IPS DF 6.9 (cell line): ENCODE results near the gene SLC38A11.

Experiments
- DNase-seq: peaks from one replicate; pipeline ENCODE4 v3.0.0-alpha.2; 2013; ENCODE audit warnings: low read depth, low spot score
- H3K27ac ChIP-seq: one replicate; pipeline ENCODE4 v1.5.1; 2013; ENCODE audit warnings: low read length, control low read depth
- H3K27me3 ChIP-seq: 2 replicates; pipeline ENCODE4 v1.6.1; 2013; ENCODE audit warnings: mild to moderate bottlenecking, low read length; ENCODE audit not compliant: control insufficient read depth, insufficient read depth
- H3K36me3 ChIP-seq: 2 replicates; pipeline ENCODE4 v1.6.1; 2013; ENCODE audit warnings: low read length; ENCODE audit not compliant: control insufficient read depth, insufficient read depth
- H3K4me1 ChIP-seq: 2 replicates; pipeline ENCODE4 v1.6.1; 2013; ENCODE audit warnings: low read length; ENCODE audit not compliant: control insufficient read depth, insufficient read depth
- H3K4me3 ChIP-seq: 2 replicates; pipeline ENCODE4 v1.5.1; 2013; ENCODE audit warnings: mild to moderate bottlenecking, low read length
- H3K9me3 ChIP-seq: 2 replicates; pipeline ENCODE4 v1.6.1; 2013; ENCODE audit warnings: low read length, inconsistent platforms; ENCODE audit not compliant: control insufficient read depth, insufficient read depth
- WGBS: extraction: QIAGEN DNeasy Blood & Tissue Kit; methylation state at CpG from one replicate; pipeline ENCODE4 v1.1.7; 2013; ENCODE audit warnings: mixed read lengths, missing lambda C conversion rate; ENCODE audit not compliant: insufficient read length, insufficient coverage; 5-methylcytosine and 5-hydroxymethylcytosine counted together

SLC38A11 gene

GRCh38 chr2:164898475-164898874, 56.9 kb downstream of the SLC38A11 start:
- Histone ChIP-seq H3K4me3 (no peak overlapping the region), H3K27me3 (no peaks in the 10 kb centered on the region), H3K9me3 (no peaks in the 10 kb centered on the region), H3K27ac (no peak overlapping the region), H3K4me1 (peaks cover 2% of the 10 kb centered on the region; the same call in 1 of the 2 replicates), H3K36me3 (no peaks in the 10 kb centered on the region)
- WGBS = no CpG with 5 or more reads among the region's 3 CpGs
- no peak for DNase-seq

DNA sequence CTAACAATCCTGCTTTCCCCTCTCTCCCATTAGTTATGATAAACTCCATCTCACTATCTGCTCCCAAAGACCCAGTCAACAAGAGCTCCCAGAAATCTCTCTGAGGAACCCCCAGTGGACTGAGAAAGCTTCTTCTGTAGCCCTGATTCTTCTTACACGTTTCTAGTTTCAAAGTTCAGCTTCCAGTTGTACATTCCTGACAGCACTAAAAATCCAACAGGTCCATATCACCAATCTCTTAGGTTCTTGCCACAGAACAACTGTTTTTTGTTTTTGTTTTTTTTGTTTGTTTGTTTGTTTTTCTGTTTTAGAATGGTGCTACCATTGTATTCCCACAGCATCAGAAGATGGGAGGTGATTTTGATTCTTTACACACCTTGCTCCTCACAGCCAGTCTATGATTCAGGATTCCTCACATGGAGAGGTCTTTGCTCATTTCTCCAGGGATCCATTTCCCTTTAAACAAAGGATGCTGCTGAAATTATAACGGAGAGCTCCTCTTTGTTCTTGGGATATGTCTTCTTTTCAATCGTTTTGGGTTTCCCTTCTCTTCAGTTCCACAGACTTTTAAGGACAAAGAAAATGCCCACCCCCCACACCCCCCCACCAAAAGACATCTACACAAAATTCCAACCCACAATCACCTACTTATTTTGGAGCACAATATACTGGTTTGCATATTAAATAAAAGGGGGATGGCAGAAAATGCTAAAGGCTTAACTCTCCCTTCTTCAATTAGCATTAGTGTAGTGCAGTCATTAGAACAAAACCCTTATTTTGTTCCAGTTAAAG, 57.7 kb downstream of the SLC38A11 start:
- no peak overlapping the region for H3K27ac ChIP-seq
- WGBS = no CpG with 5 or more reads among the region's 3 CpGs

DNA sequence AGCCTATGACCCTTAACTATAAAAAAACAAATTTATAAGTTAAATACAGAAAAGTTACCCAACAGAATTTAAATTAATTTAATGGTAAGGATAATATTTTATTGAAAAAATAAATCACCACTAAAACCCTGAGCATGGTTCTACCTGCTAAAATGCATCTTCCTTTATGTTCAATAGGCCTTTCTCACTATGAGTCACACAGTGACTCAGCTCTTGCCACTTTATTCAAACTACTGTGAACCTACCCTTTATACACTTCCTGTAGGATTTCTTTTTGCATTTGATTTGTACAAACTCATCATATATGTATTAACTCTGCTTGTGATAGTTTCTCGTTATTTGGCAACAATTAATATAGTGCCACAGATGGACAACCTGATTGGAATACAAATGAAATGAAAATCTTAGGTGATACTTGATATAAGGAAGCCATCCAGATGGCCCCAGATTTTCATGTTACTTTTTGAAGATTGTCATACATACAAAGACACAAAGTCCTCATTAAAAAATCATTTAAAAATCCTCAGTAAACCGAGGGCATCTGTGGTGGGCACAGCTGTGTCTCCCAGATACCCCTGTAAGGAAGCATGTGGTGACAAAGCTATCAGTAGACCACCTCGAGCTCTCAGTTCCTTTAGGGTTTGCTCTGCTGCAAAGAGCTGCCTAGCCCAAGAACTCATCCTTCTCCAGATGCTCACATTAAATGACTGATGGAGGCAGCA, 58.5 kb downstream of the SLC38A11 start:
- Histone ChIP-seq H3K4me3 (no peak overlapping the region), H3K27me3 (no peaks in the 10 kb centered on the region), H3K27ac (no peak overlapping the region), H3K4me1 (peaks cover 2% of the 10 kb centered on the region; the same call in 1 of the 2 replicates), H3K9me3 (no peaks in the 10 kb centered on the region), H3K36me3 (no peaks in the 10 kb centered on the region)
- no CpG with 5 or more reads among the region's 3 CpGs for WGBS
- DNase-seq = no peak

More for the DNA sequence above, 57.7 kb downstream of the SLC38A11 start:
- no peaks in the 10 kb centered on the region for H3K27me3 ChIP-seq
- no peaks in the 10 kb centered on the region for H3K36me3 ChIP-seq
- DNase-seq = no peak
- H3K9me3 ChIP-seq = no peaks in the 10 kb centered on the region
- no peak overlapping the region for H3K4me3 ChIP-seq
- H3K4me1 ChIP-seq = peaks cover 2% of the 10 kb centered on the region; the same call in 1 of the 2 replicates

DNA sequence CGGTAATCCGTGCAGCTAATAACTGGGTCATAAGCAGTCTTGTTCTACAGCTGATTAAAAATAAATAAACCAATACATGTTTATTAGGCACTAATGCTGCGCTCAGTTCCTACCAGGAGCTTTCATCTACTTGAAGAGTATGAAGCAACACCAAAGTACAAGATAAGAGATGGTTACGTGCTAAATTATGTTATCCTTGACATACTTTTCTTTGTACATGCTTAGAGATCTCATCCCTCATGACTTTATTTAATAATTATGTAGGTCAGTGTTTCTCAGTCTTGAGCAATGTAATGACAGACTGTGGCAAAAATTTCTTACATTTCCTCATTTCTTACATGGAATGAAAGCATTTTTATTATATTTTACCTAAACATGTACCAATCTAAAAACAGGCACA, 59.1 kb downstream of the SLC38A11 start:
- WGBS = no CpG with 5 or more reads among the region's 4 CpGs
- Histone ChIP-seq H3K9me3 (no peaks in the 10 kb centered on the region), H3K4me1 (peaks cover 2% of the 10 kb centered on the region; the same call in 1 of the 2 replicates), H3K27me3 (no peaks in the 10 kb centered on the region), H3K27ac (no peak overlapping the region), H3K36me3 (no peaks in the 10 kb centered on the region), H3K4me3 (no peak overlapping the region)
- no peak for DNase-seq

DNA sequence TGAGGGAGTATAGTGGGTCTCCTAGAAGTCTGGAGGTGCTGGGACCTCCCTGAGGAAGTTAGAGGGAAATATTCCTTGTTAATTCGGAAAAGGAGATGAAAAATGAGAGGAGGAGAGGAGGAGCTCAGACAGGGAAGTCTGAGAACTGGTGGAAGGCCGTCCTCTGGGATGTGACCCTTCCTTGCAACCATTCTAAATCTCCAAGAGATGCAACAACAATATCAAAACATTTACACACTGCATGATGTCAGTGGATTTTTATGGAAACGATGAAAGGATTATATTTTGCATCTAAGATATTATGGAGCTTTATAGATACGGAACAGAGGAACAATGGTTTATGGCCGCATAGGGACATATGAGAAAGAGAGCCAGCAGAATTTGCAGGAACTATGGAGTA, 63.9 kb downstream of the SLC38A11 start:
- H3K9me3 ChIP-seq = no peaks in the 10 kb centered on the region
- no peak overlapping the region for H3K27ac ChIP-seq
- no peaks in the 10 kb centered on the region for H3K4me1 ChIP-seq
- H3K36me3 ChIP-seq = no peaks in the 10 kb centered on the region
- no peak for DNase-seq
- H3K4me3 ChIP-seq = no peak overlapping the region
- no peaks in the 10 kb centered on the region for H3K27me3 ChIP-seq
- 100% methylated on average over 2 of the region's 5 CpGs for WGBS

GRCh38 chr2:164890544-164890943, 64.8 kb downstream of the SLC38A11 start:
- no CpG with 5 or more reads among the region's 4 CpGs for WGBS
- Histone ChIP-seq H3K27me3 (no peaks in the 10 kb centered on the region), H3K27ac (no peak overlapping the region)

GRCh38 chr2:164888592-164888991, 66.7 kb downstream of the SLC38A11 start:
- Histone ChIP-seq H3K9me3 (no peaks in the 10 kb centered on the region), H3K36me3 (no peaks in the 10 kb centered on the region), H3K4me3 (no peak overlapping the region), H3K4me1 (no peaks in the 10 kb centered on the region), H3K27me3 (no peaks in the 10 kb centered on the region), H3K27ac (no peak overlapping the region)
- DNase-seq = no peak
- no CpG with 5 or more reads among the region's 3 CpGs for WGBS

More at GRCh38 chr2:164890544-164890943, 64.8 kb downstream of the SLC38A11 start:
- no peak for DNase-seq
- H3K4me3 ChIP-seq = no peak overlapping the region
- no peaks in the 10 kb centered on the region for H3K9me3 ChIP-seq
- no peaks in the 10 kb centered on the region for H3K36me3 ChIP-seq
- H3K4me1 ChIP-seq = no peaks in the 10 kb centered on the region

DNA sequence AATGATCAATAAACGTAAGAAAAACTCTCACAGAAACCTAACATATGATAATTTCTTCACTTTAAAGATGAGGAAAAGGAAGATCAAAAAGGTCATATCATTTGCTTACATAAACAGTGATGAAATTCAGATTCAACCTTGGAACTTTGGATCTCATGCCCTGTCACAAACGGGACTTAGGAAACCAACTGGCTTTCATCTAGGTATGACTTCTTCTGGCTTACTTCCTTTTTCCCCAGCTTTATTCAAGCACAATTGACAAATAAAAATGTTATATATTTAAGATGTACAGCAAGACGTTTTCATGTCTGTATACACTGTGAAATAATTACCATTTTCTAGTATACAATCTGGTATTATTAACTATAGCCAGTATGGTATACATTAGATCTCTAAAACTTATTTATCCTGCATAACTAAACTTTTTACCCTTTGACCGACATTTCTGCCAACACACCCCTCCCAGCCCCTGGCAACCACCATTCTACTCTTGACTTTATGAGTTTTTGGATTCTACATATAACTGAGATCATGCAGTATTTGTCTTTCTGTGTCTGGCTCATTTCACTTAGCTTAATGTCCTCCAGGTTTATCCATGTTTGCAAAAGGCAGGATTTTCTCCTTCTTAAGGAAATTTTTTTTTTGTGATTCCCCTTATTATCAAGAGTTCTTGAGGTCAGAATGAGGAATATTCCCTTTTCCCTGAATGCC, 67.7 kb downstream of the SLC38A11 start:
- Histone ChIP-seq H3K36me3 (no peaks in the 10 kb centered on the region), H3K9me3 (no peaks in the 10 kb centered on the region), H3K27me3 (no peaks in the 10 kb centered on the region), H3K4me3 (no peak overlapping the region), H3K4me1 (no peaks in the 10 kb centered on the region), H3K27ac (no peak overlapping the region)
- WGBS = no CpG with 5 or more reads among the region's 4 CpGs
- DNase-seq = no peak

DNA sequence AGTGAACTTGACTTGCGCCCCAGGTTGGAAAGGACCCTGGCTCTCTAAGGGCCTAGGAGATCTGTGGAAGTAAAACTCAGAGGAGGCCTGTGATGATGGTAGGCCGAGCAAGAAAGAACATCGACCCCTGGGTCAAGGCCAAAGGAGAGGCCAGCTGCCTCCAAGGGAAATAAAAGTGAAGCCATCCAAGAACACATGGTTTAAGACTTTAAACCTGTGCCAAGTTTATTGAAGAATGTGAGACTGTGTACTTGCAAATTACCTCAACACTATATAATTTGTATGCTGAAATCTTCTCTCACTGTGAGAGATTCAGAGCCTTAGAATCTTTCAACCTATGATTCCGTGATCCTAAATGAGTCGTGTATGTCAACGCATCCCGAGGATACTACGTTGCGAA, 73.0 kb downstream of the SLC38A11 start:
- Histone ChIP-seq H3K36me3 (no peaks in the 10 kb centered on the region), H3K4me3 (no peak overlapping the region), H3K9me3 (no peaks in the 10 kb centered on the region), H3K4me1 (no peaks in the 10 kb centered on the region), H3K27me3 (no peaks in the 10 kb centered on the region), H3K27ac (no peak overlapping the region)
- WGBS = no CpG with 5 or more reads among the region's 9 CpGs
- DNase-seq = no peak

GRCh38 chr2:164881524-164881923, 73.8 kb downstream of the SLC38A11 start:
- H3K27ac ChIP-seq = no peak overlapping the region
- no peaks in the 10 kb centered on the region for H3K4me1 ChIP-seq
- H3K4me3 ChIP-seq = no peak overlapping the region
- H3K27me3 ChIP-seq = no peaks in the 10 kb centered on the region
- DNase-seq = no peak
- no peaks in the 10 kb centered on the region for H3K9me3 ChIP-seq
- no peaks in the 10 kb centered on the region for H3K36me3 ChIP-seq
- WGBS = no CpG with 5 or more reads among the region's 1 CpG
